ENCODE results near the gene SLC8A1. TPM values are rescaled to one million over a fixed set of nuclear protein-coding genes. Genes with fewer than 3 reads are reported as not detected.

The SLC8A1 gene
- total RNA-seq, 1 experiment from 2014 or later = 1.7 TPM

GRCh38 chr2:40303746-40304145 lies 148.1 kb downstream of the SLC8A1 start:
- no peak overlapping the region for H2BK5ac ChIP-seq (ENCODE audit: insufficient read length, low read length)
- H2AFZ ChIP-seq (ENCODE audit: low read length) = no peak overlapping the region
- no peak overlapping the region for H3K4me2 ChIP-seq (ENCODE audit: insufficient read depth, insufficient read length, low read length)
- H3K79me1 ChIP-seq (ENCODE audit: insufficient read depth, low read depth, low read length, poor library complexity, severe bottlenecking) = no peaks in the 10 kb centered on the region
- no peak overlapping the region for H3T11ph ChIP-seq (ENCODE audit: low read length)
- no peak for TF ChIP-seq CTCF (conservative IDR thresholded peaks at IDR 0.05)
- H3K18ac ChIP-seq (ENCODE audit: insufficient read length, low read depth, low read length) = no peak overlapping the region
- H3K56ac ChIP-seq (ENCODE audit: insufficient read length, low read depth, low read length) = no peak overlapping the region
- no peak overlapping the region for H2BK20ac ChIP-seq (ENCODE audit: low read depth, low read length, poor library complexity, severe bottlenecking)
- H2BK120ac ChIP-seq (ENCODE audit: low read depth, low read length, poor library complexity, severe bottlenecking) = no peak overlapping the region
- H3K27me3 ChIP-seq (ENCODE audit: insufficient read depth, low read length) = no peaks in the 10 kb centered on the region
- Mint-ChIP-seq H3K27me3 (ENCODE audit: low read depth) (no peaks in the 10 kb centered on the region), H3K27ac (no peak overlapping the region), H3K4me3 (no peak overlapping the region), H3K36me3 (ENCODE audit: insufficient read depth in 1 of 3, low read depth in 3 of 3) (no peaks in the 10 kb centered on the region), H3K9me3 (no peaks in the 10 kb centered on the region), H3K4me1 (peaks cover 9 to 18% of the 10 kb centered on the region in 2 experiments)
- H3K4ac ChIP-seq (ENCODE audit: low read depth, low read length) = no peak overlapping the region
- H4K8ac ChIP-seq (replicated peaks; ENCODE audit: insufficient read length, low read depth, low read length) = no peak overlapping the region
- no peak overlapping the region for H3K23ac ChIP-seq (ENCODE audit: insufficient read length, low read depth, low read length)
- H2BK15ac ChIP-seq (ENCODE audit: low read depth, low read length) = no peak overlapping the region
- H3K27ac ChIP-seq (ENCODE audit: insufficient read length, low read depth, low read length) = no peak overlapping the region
- no peaks in the 10 kb centered on the region for H4K20me1 ChIP-seq (ENCODE audit: control insufficient read depth, insufficient read depth, insufficient read length)
- no peaks in the 10 kb centered on the region for H3K23me2 ChIP-seq (ENCODE audit: insufficient read length, low read depth, low read length, poor library complexity, severe bottlenecking)
- peaks cover 9% of the 10 kb centered on the region for H3K4me1 ChIP-seq (ENCODE audit: insufficient read depth, low read length)
- no peak overlapping the region for H2AK5ac ChIP-seq (ENCODE audit: insufficient read length, low read length)
- no peak overlapping the region for H2BK12ac ChIP-seq (ENCODE audit: insufficient read length, low read depth, low read length)
- no peak overlapping the region for H4K91ac ChIP-seq (ENCODE audit: insufficient read length, low read depth, low read length)
- no peak overlapping the region for H4K5ac ChIP-seq (ENCODE audit: insufficient read length, low read depth, low read length)
- H3K79me2 ChIP-seq (ENCODE audit: insufficient read depth, low read length) = no peaks in the 10 kb centered on the region
- DNase-seq = no peak
- H3K9me3 ChIP-seq (ENCODE audit: control insufficient read depth, low read depth, low read length) = no peaks in the 10 kb centered on the region
- no peak overlapping the region for H3K9ac ChIP-seq (ENCODE audit: extremely low read depth, insufficient read length, low read length)
- H3K14ac ChIP-seq (ENCODE audit: insufficient read depth, low read length) = no peak overlapping the region
- no CpG with 5 or more reads among the region's 4 CpGs for WGBS (ENCODE audit: extremely low coverage, insufficient read length, low lambda C conversion rate)

All from H9 (cell line).